GM12872 (cell line): ENCODE data around the gene C5orf63.

Experiments
- TF ChIP-seq, protein P1 (sequence below): IDR thresholded peaks from 3 replicates; pipeline ENCODE4 v1.5.1; 2011; ENCODE audit warnings: low read depth, mild to moderate bottlenecking, low read length, moderate library complexity; ENCODE audit not compliant: insufficient read depth

Gene C5orf63

GRCh38 chr5:127085371-127085770 lies 12.1 kb upstream of the C5orf63 start:
- TF ChIP-seq, protein P1, sequence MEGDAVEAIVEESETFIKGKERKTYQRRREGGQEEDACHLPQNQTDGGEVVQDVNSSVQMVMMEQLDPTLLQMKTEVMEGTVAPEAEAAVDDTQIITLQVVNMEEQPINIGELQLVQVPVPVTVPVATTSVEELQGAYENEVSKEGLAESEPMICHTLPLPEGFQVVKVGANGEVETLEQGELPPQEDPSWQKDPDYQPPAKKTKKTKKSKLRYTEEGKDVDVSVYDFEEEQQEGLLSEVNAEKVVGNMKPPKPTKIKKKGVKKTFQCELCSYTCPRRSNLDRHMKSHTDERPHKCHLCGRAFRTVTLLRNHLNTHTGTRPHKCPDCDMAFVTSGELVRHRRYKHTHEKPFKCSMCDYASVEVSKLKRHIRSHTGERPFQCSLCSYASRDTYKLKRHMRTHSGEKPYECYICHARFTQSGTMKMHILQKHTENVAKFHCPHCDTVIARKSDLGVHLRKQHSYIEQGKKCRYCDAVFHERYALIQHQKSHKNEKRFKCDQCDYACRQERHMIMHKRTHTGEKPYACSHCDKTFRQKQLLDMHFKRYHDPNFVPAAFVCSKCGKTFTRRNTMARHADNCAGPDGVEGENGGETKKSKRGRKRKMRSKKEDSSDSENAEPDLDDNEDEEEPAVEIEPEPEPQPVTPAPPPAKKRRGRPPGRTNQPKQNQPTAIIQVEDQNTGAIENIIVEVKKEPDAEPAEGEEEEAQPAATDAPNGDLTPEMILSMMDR: no peak

DNA sequence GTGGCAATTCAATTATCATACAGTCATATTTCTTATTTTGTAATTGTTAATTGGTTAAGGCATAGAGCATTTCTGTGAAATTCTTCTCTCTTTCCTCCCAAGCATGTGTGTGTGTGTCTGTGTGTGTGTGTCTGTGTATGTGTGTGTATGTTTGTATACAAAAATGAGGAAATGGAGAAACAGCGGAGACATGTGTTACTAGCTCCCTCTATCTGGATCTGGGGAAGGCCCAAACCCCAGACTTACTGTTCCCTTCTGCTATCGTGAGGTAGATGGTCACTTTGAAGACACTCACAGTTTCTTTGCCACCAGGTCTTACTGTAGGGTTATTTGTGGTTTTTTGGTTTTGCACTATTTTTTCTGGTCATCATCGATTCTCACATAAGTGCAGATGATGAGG lies 11.4 kb upstream of the C5orf63 start:
- TF ChIP-seq, protein P1: no peak

DNA sequence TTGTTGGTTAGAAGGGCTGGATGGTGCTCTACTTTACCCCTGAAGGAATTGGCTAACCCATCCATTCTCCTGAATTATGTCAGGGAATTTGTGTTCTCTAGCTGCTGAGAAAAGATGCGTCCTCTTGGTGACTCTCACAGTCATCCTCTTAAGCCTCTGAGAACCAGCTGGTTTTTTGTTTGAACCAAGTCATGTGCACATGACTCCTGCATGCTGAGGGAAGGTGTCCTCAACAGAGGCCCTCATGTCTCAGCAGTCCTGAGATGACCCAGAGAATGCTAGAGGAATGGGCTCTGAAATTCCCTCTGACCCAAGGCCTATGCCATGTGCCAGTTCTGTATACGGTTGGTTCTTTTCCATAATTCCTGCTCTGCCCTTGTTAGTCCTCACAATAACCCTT lies 10.4 kb upstream of the C5orf63 start:
- TF ChIP-seq, protein P1: no peak

GRCh38 chr5:127079994-127080491 lies 6.7 kb upstream of the C5orf63 start:
- TF ChIP-seq, protein P1: no peak

DNA sequence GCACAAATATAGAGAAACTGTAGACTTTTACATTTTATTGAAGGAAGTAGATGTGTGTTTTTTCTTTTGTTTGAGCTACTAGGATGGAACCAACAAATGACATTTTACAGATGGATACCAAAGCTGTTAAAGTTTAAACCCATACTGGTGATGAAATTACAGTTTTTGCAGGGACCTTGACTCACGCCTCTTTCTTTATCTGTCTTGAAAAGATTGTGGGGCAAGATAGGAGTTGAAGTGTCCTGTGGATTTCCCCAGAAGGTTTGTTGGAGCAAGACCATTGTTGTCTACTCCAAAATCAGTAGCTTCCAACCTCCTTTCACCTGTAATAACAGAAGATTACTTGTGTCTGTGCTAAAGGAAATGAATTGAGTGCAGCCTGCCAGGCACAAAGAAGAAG lies 4.1 kb upstream of the C5orf63 start:
- TF ChIP-seq, protein P1: no peak

DNA sequence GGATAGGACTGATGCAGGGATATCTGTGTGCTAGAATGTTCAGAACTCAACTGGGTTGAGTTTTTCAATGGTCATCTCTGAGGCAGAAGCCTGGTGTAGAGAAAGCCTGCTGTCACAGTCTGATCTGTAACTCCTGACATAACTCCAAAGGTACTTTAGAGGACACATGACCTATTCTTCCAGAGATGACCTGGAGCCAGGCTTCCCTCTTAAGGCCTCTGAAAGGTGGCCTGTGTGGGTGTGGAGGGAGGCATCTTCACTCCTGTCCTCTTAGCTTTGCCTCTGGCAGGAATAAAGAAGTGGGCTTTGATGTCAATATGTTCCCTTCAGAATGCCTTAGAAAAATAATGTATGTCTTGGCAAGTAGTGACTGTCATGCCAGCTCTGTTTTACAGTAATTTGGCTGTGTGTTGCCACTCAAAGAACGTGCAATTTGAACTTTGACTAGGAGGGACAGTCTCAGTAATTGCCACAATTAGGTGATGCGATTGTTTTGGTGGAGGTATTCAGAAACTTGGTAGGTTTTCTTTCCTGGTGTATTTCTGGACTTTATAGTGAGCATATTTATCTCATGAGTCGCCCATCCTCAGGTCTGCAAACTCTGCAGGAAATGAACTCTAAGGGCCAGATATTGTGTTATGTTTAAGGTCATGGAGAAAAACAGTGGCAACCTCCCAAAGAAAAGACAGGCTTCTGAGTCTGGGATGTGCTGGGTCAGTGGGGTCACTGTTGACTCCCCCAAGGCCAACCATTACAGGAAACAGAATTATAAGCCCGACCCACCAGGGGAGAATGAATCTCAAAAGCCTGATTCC lies 3.2 kb upstream of the C5orf63 start:
- TF ChIP-seq, protein P1: no peak

- TF ChIP-seq, protein P1: no peak
These were observed 1.2 kb upstream of the C5orf63 start for GRCh38 chr5:127074466-127074865.
